GM18526 (cell line): Measurements from ENCODE around the gene ALKBH6.

Experiments
- POLR2A ChIP-seq: IDR thresholded peaks from 3 replicates; pipeline ENCODE4 v1.6.1; 2011; ENCODE audit not compliant: insufficient read length; ENCODE audit errors: extremely low read depth

ALKBH6 gene

DNA sequence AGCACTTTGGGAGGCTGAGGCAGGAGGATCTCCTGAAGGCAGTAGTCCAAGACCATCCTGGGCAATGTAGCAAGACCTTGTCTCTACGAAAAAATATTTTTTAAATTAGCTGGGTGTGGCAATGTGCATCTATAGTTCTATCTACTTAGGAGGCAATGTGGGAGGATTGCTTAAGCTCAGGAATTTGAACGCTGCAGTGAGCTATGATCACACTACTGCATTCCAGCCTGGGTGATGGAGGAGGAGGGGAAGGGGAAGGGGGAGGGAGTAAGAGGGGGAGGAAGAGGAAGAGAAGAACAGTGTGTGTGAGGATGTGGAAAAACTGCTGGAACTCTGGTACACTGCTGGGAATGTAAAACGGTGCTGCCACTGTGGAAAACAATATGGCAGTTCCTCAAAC, 27.8 kb upstream of the ALKBH6 start:
- no peak for TF ChIP-seq POLR2A

DNA sequence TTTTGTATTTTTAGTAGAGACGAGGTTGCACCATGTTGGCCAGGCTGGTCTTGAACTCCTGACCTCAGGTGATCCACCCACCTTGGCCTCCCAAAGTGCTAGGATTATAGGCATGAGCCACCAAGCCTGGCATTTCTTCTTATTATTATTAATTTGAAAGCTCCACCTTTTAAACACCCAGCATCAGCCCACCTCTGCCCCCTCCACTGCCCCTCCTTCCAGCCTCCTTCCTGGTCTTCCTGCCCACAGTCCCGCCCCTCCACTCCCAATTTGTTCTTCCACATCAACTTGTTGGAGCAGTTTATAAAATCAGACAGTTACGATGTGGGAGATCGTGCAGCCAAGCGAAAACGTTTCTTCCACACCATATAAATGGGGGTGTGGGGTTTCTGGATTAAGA, 26.5 kb upstream of the ALKBH6 start:
- no peak for TF ChIP-seq POLR2A

DNA sequence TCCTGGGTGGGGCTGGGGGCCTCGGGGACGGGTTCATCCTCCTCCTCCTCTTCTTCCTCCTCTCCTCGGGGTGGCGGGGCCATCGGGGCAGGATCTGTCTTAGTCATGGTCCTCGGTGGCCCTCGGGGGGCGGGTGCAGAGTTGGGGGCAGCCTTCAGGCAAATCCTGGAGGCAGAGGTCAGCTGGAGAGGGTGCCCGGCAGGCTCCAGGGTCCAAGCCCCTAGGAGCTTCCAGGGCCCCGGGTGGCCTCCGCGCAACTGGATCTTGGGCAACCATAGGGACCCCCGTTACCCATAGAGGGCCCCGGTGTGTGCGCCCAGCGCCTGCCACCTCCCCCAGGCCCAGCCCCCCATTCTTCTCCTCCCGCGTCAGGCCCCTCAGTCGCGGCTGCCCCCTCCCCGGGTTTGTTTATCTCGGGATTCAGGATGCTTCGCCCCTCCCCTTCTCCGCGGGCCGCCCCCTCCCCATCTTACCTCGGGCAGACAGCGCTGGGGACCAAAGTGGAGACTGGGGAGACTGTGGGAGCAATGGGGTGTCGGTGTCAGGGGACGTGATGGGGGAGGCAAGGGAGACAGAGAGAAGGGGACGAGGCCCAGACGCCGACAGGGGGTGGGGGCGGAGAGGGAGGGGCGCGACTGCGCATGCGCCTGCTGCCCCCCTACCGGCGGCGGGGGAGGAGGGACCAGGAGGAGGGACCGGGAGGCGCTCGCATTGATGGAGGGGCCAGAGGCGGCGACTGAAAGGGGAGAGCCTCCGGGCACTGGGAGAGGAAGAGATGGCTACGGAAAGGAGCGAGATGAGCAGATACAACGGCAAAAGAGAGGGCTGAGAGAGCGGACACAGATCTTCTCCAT, 18.5 kb upstream of the ALKBH6 start, which contains the start of gene CLIP3:
Gene CLIP3, minus strand, starts transcription at position 623 of the 854 bp plus-strand sequence. Its CDS starts 516 bp downstream, at position 107.
- TF ChIP-seq POLR2A, result no peak

DNA sequence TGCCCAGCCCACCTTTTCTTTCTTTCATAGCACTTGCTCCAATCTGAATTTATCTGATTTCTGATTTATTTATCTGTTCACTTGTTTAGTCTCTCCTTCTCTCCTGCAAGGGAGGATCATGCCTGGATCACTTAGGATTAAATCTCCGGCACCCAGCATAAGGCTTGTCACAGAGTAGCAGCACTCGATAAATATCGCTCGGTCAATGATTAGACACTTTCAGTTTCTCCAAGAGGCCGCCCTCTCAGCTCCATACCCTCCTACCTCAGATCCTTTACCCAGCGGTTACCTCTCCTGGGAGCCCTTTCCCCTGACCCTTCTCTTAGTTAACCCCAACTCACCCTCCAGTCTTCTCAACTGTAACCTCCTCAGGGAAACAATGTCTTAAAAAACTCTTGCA, 17.3 kb upstream of the ALKBH6 start:
- no peak for TF ChIP-seq POLR2A

DNA sequence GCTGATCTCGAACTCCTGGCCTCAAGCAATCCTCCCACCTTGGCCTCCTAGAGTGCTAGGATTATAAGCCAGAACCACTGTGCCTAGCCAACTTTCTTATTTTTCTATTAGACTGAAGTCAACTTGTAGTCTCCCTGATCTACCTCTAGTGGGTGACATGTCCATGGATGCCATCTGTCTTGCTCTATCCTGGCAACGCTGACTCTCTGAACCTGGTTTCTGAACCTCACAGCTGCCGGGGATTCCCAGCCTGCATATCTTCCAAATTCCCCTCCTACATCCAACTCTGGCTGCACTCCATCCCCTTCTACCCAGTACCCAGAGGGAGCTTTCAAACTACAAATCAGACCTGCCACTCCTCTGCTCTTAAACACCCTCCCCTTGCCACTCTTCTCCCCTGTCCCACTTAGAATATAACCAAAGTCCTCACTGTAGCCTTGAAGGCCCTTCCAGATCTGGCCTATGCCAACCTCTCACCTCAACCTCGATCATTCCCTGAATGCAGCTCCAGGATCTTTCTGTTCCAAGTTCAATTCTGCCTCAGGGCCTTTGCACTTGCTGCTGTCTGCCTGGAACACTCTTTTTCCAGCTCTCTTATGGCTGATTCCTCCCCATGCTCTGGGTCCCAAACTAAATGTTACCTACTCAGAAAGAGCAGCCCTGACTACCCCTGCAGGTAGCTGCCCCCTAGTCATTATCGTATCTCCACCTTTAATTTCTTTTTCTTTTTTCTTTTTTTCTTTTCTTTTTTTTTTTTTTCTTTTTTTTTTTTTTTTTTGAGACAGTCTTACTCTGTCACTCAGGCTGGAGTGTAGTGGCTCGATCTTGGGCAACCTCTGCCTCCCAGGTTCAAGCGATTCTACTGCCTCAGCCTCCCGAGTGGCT, 16.5 kb upstream of the ALKBH6 start:
- no peak for TF ChIP-seq POLR2A

DNA sequence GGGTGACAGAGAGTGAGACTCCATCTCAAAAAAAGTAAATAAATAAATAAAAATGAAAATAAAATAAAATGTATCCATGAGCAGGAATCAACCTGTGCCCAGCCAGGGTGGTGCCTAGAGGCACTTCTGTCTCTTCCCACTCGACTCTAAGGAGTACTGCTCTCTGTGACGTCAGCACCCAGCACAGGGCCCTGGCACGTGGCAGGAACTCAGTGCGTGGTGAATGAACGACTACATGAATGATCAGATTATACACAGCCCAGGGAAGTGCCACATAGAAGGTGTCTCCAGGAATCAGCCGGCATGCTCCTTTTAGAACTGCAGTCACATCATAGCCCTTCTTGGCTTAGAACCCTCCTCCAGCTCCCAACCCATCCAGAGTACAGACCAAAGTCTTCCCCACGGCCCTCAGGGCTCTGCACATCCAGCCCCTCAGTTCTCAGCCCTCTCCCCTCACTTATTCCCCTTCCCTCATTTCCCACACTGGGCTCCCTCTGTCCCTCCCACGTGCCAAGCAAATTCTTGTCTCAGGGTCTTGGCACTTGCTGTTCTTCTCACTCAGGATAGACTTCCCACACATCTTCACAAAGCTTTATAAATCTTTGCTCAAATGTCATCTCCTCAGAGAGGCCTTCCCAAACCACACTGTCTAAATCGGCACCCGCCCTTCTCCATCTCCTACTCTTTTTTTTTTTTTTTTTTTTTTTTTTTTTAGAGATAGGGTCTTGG, 14.5 kb upstream of the ALKBH6 start:
- no peak for TF ChIP-seq POLR2A

DNA sequence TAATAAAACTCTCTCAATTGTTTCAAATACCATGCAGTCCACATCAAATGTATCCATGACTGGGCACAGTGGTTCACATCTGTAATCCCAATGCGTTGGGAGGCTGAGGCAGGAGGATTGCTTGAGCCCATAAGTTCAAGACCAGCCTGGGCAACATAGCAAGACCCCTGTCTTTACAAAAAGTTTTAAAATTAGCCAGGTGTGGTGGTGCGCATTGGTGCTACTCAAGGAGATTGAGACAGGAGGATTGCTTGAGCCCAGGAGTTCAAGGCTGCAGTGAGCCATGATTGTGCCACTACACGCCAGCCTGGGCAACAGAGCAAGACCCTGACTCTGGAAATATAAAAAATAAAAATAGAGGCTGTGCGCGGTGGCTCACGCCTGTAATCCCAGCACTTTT, 13.7 kb upstream of the ALKBH6 start:
- TF ChIP-seq POLR2A, result no peak

DNA sequence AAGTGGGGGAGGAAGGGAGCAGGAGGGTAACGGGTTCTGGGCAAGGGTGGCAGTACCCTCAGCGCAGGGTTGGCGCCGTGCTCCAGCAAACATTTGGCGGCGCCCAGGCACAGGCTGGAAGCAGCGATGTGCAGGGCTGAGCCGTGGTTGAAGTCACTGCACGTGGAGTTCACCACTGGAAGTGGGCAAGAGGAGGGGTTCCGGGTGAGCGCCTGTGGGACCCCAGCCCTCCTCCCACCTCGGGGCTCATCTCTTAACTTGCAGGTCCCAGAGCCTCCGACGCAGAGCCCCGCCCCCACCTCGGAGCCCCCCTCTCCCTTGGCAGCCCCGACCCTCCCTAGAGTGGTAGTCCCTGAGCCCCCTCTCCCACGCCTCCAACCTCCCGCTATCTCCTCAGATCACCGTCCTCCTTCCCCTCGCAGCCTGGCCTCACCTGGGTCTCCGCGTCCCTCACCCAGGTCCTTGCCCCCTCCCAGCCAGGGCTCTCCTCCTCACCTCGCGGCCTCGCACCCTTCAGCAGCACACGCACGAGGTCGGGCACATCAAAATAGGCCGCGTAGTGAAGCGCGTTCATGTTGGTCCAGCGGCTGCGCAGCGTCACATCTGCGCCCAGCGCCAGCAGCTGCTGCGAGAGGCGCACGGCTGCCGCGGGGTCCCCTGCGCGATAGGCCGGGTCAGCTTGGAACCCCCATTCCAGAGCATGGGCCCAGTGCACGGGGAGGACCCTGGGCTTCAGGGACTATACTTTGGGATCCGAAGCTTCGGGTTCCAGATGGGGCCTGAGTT, 12.3 kb upstream of the ALKBH6 start:
- TF ChIP-seq POLR2A, result no peak

DNA sequence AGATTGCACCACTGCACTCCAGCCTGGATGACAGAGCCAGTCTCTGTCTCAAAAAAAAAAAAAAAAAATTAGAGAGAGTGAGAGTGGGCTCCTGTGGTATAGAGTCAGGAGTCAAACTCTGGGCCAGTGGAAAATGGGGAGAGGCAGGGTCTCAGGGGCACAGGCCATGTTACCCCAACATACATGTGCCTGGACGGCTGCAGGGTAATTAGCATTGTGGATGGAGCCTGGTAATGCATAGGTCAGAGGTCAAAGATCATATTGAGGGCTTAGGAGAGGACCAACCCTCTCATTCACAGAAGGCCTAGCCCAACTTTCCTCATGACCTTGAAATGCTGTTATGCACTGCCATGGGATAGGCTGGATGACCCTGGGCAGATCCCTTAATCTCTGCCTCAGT, 11.5 kb upstream of the ALKBH6 start:
- no peak for TF ChIP-seq POLR2A

DNA sequence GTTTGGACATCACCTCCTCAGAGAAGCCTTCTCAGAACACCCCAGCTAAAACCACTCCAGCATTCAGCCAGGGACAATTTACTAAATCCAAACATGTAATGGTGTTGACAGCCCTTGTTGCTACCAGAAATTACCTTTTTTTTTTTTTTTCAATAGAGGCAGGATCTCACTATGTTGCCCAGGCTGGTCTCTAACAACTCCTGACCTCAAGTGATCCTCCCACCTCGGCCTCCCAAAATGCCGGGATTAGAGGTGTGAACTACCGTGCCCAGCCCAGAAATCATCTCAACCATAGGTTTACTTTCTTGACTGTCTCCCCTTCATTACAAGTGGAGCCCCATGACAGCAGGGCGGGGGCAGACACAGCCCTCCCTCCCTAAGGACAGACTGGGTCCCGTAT, 9.4 kb upstream of the ALKBH6 start:
- TF ChIP-seq POLR2A, result no peak

DNA sequence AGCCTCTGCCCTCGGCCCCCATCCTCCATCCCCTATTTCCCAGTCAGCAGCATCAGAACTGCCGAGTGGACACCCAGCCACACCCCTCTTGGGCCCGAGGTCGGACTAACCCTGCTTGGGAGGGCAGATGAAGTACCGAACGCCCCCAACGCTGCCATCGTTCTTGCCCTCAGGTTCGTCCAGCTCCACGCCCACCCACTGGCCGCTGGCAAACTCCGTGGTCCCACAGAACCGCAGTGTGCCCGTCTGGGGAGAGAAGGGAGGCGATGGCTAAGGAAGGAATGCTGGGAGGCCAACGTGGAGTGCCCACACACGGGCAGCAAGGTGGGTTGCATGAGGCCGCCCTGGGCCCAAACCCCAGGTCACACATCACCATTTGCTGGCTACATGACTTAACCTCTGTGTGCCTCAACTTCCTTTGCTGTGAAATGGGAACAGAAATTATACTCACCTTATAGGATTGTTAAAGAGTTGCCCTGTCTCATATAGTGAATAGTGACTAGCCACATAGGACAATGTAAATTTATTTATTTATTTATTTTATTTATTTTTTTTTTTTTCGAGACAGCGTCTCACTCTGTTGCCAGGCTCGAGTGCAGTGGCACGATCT, 5.2 kb upstream of the ALKBH6 start:
- TF ChIP-seq POLR2A, result no peak

DNA sequence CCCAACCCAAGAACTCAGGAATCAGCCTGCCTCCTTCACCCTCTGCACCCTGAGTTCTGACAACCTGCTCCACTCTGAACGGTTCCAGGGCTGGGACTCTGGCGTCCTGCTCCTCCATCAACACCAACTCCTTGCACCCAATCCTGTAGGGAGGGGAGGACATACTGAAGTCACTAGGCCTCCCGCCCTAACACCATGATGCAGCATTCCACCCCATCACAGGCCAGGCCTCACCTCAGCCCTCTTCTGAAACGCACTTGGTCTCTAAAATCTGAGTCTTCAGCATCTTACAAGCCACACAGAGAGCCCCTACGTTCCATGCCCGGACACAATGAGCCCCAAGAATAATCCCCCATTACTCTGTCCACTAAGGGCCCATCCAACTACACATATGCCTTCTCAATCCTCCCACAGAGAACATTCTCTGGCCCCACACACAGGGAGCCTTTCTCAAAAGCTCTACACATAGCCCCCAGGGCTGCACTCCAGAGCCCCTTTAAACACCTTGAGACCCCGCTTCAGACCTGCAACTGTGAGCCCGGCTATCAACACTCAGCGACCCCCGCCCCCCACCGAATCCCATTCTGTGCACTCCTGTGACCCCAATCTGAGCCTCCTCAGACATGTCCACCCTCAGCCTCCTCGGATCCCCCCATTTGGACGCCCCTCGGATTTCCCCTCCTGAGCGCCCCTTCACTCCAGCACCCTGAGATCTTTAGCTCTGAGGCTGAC, 567 bp downstream of the ALKBH6 start:
- no peak for TF ChIP-seq POLR2A

DNA sequence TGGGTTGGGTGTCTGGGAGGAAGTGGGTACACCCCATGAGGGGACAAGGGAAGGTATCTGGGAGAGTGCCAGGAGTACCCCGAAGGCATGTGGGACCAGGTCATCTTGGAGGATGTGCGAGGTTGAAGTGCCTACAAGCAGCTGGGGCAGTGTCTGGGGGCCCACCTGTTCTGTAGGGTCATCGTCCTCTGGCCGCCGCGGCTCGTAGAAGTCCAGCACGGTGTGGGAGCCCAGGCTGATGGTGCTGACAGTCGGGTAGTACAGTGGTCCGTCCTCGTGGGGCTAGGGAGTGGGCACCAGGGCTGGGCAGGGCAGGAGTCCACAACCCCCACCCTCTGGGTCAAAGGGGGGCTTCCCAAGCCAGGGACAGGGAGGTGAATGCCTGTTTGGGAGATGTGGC, 3.6 kb downstream of the ALKBH6 start:
- TF ChIP-seq POLR2A, result no peak
